Fibroblast of skin of back (primary cell): Measurements from ENCODE around the gene ZNF135.

Source experiments
- DNase-seq: peaks from one replicate; pipeline ENCODE4 v3.0.0-alpha.2; 2013

The ZNF135 gene

DNA sequence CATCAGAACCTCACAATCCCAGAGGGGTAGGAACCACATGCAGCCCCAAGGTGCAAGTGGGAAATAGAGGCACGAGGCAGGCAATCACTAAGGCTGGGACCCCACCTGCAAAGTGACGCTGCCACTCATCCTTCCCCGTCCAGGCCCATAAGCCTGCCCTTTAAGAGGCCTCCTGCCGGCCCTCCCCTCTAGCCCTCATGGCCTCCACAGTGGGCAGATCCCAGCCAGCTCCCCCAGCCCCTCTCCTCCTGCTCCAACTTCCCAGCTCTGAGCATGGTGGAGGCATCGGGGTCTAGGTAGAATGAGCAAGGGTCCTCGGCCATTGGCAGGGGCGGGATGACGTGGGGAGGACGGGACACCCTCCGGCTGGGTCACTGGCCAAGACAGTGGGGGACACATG lies 36.2 kb downstream of the ZNF135 start:
- no peak for DNase-seq

DNA sequence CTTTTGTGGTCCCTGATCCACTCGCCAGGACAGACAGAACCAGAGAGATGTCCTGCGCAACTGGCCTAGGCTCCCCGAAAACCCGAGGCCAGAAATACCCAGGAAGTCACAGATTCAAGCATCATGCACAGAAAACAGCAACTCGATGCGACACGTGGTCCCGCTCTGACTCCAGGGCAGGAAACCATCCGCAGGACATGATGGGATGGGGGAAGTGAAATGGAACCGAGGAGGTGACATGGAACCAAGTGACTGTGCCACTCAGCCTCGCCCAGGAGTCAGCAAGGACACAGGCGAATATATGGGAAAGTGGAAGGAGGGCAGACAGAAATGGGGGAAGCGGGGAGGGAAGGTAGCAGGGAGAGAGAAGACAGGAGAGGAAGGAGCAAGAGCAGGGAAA lies 37.8 kb downstream of the ZNF135 start:
- DNase-seq, result no peak

DNA sequence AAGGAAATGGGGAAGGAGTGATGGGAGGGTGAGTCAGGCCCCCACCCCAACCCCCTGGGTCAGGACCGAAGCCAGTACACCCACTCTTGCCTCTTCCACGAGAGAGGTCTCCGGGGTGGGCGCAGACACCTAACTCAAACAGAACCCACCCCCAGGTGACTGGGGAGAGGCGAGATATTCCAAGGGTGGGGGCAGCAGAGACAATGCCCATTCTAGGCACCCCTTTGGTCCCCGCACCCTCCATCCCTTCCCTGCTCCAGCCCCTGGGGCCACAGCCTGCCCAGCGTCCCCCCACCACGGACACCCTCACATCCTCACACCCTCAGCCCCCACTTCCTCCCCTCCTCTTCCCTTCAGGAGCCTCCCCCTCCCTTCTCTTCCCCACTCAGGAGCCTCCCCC lies 38.3 kb downstream of the ZNF135 start:
- DNase-seq, result no peak

DNA sequence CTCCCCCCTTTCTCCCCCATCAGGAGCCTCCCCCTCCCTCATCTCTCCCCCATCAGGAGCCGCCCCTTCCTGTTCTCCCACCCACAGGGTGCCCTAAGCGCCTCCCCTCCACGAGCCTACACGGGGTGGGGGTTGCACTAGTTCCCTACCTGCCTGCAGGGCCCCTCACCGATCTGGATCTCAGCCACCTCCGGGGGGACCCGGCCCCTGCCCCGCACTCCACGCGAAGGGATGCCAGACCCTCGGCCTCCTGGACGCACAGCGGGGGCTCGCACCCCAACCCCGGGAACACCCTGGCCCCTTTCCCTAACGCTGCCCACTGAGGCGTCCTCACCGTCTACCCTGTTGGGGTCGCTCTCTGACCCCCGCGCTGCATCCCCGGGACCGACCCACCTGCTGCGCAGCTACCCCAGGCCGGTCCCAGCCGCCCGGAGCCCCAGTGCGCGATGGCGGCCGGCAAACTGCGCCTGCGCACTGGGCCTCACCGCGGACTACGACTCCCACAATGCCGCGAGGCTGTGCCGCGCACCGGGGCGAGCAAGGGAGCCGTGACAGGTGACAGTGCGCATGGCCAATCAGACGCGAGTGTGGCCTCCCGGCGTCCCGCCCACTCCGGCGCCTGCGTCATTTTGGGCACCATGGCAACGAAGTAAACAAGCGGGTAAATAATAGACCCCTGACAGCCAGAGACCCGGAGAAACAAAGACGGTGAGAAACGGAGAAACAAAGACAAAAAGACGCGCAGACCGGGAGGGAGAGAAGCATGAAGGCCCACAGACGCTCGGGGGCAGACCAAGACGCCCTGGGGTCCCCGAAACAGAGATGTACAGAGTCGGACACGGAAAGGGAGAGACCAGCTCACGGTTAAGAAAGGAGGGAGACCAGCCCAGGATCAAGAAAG lies 38.9 kb downstream of the ZNF135 start, which contains the start of gene ZSCAN18:
Gene ZSCAN18, minus strand, starts transcription at position 451 of the 901 bp plus-strand sequence. CDS start 7,964 bp downstream, outside the sequence.
- peak; percentile 93 for DNase-seq

DNA sequence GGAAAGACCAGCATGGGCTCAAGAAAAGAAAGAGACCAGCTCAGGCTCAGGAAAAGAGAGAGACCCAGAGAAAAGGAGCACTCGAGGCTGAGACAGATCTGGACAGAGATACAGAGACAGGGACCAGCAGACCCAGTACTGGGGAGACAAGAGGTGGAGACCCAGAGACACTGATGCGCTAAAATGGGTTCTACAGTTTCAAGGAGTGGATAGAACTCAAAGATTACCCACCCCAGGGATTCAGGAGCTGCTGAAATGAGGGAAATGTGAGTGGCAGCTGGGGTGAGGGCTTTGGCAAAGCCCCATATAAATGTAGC lies 39.6 kb downstream of the ZNF135 start:
- no peak for DNase-seq

DNA sequence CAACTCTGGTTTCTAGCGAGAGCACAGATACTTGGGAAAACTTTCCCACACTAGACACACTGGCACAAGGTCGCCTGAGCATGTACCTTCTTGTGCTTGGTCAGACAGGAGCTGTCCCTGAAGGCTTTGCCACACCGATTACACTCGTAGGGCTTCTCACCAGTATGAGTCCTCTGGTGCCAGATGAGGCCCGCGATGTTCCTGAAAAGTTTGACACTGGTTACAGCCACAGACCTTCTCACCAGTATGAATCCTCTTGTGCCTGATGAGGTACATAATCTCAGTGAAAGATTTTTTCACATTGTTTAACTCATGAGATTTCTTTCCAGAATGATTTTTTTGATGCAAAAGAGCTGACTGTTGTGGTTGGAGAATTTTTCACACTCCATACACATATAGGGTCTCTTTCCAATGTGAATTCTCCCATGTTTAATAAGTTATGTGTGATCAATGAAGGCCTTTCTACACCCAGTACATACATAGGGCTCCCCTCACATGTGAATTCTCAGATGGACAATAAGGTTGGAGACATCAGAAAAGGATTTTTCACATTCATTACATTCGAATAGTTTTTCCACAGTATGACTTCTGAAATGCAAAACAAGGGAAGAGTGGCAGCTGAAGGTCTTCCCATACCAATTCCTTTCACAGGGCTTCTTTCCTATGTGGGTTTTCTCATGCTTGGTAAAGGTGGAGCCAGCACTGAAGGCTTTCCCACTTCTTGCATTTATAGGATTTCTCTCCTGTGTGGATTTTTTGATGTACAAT lies 48.9 kb downstream of the ZNF135 start:
- DNase-seq, result no peak

DNA sequence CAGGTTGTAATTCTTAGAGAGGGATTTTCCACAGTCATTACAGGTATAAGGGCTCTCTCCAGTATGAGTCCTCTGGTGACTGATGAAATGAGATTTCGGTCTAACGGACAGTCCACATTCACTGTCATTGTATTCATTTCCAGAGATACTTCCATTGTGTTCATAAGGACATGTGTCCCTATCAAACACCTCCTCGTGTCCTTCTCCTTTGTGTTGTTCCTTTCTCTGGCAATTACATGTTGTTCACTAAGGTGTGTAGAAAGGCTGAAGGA lies 49.4 kb downstream of the ZNF135 start:
- no peak for DNase-seq

DNA sequence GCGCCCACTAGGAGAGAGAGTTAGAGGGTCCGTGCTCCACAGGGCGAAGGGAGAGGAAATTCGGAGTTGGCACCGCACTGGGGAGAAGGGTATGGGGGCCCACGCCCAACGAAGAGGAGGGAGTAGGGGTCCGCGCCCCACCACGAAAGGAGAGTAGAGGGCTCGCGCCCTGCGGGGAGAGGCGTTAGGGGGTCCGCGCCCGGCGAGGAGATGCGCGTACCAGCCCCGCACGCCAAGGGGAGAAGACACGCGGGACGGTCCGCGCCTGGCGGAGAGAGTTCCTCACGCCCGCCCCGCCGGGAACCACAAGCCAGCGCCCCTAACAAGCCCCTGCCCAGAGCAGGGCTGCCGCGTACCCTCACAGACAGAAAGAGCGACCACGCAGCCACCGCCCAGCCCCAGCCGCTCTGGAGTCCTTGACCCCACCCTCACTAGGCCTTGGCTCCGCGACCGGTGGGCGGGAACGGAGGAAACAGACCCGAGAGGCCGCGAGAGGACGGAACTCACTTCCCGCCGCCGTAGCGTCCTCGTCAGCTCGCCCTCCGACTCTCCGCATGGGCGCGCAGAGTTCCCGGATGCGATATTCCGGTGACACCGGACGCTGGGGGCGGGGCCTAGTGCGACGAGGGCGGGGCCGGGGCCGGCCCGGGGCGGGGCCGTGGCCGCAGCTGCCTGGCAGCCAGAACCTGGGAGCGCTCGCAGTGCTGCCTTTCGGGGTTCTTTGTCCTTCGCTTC lies 58.9 kb downstream of the ZNF135 start:
- peak; percentile 20 for DNase-seq

DNA sequence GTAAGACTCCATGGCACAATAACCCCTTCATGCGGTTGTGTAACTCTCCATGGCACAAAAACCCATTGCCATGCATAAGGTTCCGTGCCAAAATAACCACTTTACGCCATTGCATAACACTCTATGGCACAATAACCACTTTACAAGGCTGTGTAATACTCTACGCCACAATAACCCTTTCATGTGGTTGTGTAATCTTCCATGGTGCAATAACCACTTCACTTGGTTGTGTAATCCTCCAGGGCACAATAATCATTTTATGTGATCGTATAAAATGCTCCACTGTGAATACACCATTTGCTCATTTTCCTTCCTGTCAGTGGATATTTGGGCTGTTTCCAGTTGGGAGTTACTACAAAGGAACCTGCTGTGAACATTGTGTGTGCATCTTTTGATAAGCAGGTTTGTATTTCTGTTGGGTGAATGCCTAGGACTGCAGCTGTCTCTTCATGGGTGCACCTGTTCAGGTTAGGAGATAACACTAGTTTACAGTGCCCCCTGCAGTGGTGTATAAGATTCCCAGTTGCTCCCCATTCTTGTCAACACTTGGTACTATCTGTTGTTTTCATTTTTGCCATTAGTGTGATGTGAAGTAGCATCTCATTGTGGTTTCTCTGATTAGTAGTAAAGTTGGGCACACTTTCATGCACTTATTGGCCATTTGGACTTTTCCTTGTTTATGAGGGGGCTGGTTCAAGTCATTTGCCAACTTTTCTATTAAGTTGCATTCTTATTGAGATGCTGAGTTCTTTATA lies 60.1 kb downstream of the ZNF135 start:
- DNase-seq, result no peak
